Keratinocyte (primary cell): Measurements from ENCODE around the gene RFPL3.

Source experiments
- CTCF ChIP-seq, 3 experiments: IDR thresholded peaks in 1 of 3; conservative IDR thresholded peaks in 1 of 3; optimal IDR thresholded peaks in 1 of 3; 2 replicates in 2 of 3; 3 replicates in 1 of 3; pipeline versions ENCODE3 to v1.5.1; 2011; ENCODE audit warnings: low read length in 3 of 3, mild to moderate bottlenecking in 3 of 3, moderate library complexity in 2 of 3, control low read depth in 1 of 3, inconsistent platforms in 1 of 3; ENCODE audit not compliant: insufficient read depth in 2 of 3; ENCODE audit errors: extremely low read depth in 1 of 3
- EZH2 ChIP-seq: IDR thresholded peaks from one replicate; pipeline ENCODE4 v1.6.1; 2012; ENCODE audit warnings: inconsistent platforms, mild to moderate bottlenecking, low read length, moderate library complexity

- TF ChIP-seq CTCF (optimal IDR thresholded peaks at IDR 0.05 in 1 of 3, IDR thresholded peaks at IDR 0.05 in 1 of 3, conservative IDR thresholded peaks at IDR 0.05 in 1 of 3; ENCODE audit: extremely low read depth in 1 of 3, insufficient read depth in 2 of 3, low read length in 3 of 3), result no peak
- TF ChIP-seq EZH2, result no peak
Measured at GRCh38 chr22:32331236-32331917, 26.3 kb upstream of the RFPL3 start.
